ENCODE results near the gene SH3BP2.

DNA sequence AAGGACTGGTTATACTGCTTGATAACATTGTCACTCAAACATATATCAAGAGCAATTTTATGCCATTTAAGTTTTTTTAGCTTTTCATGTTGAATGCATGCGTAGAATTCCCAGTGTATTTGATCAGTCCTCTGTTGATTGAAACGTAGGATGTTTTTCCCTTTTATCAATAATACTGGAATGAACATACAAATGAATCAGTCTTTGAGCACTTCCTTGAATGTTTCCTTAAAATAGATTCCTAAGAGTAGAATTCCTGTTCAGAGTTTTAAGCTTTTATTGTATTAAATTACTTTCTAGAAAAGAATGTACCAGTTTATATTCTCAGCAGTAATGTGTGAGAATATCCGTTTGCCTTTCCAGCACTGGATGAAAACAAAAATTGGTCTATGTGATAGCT is 88.5 kb downstream of the SH3BP2 start:
- TF ChIP-seq TAF1 (IDR thresholded peaks at IDR 0.05; ENCODE audit: borderline replicate concordance, low read depth, low read length) = no peak
- no peak for TF ChIP-seq POLR2A (IDR thresholded peaks at IDR 0.05; ENCODE audit: low read depth, low read length)
